Measurements from ENCODE around the gene SETD1A. TPM values are rescaled to one million over a fixed set of nuclear protein-coding genes. Genes with fewer than 3 reads are reported as not detected.

Gene SETD1A
- total RNA-seq: 10 to 100 TPM in 5 of 6 donors, 1 to 10 TPM in 1; 9.1 to 30.4 (median 17.0) TPM

DNA sequence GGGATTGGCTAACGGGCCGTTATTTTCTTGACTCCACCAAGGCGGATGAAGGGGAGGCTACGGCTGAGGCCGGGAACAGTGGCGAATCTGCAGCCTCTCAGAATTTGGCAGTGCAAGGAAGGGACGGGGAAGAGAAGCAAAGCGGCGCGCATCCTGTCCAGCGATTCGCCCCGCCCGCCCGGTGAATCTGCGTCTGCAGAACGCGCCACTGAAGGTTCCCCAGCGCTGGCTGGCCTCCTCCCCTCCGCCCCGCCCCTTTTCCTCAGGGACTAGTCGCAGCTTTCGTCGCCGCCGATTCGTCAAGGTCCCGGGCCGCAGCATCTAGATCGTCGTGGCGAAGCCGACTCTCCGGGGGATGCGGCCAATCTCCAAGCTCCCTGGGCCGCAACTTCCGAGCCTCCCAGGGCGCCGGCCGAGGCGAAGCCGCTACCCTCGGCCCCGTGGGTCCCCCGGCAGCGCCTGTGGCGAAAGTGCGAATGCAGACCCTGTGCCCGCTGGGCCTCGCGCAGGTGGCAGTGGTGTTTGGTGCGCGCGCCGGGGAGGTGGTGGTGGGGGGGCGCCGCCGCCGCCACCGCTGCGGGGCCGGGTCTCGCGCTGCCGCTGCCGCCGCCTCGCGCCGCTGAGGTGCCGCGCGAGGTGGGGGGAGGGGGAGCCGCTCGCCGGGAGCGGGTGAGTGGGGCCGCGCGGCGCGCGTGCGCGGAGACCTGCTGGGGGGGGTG, at the start of gene SETD1A:
TSS of gene SETD1A (plus strand) at position 299 of the 719 bp plus-strand sequence. CDS start 978 bp downstream, outside the sequence.
- Histone ChIP-seq H3K4me1 (peaks cover 13 to 41% (median 19%) of the 10 kb centered on the region in 4 donors), H3K4me3 (peak within 1 kb of the TSS; percentile 63 to 98 (median 95)), H3K36me3 (peaks cover 20 to 43% (median 30%) of the 10 kb centered on the region in 4 donors), H3K9me3 (no peaks in the 10 kb centered on the region), H3K27ac (peak within 1 kb of the TSS; percentile 95 to 98 (median 96)), H3K27me3 (no peaks in the 10 kb centered on the region)
- WGBS, 2 donors: 0% methylated on average over 6 to 39 of the region's 85 CpGs
- no peak for TF ChIP-seq EP300 (IDR thresholded peaks at IDR 0.05)
- peak in 4 of 6 experiments; percentile 5 to 43 (median 15) for TF ChIP-seq CTCF (IDR thresholded peaks at IDR 0.05)
- TF ChIP-seq POLR2A (IDR thresholded peaks at IDR 0.05): peak in 2 of 4 donors; percentile 37 to 69
- peak; percentile 61 to 70 for TF ChIP-seq POLR2AphosphoS5 (IDR thresholded peaks at IDR 0.05)
- peak; percentile 96 to 97 for DNase-seq
- peak; percentile 96 to 97 for ATAC-seq (ENCODE audit: low FRiP score in 2 of 2)

GRCh38 chr16:30910427-30911029, 47.0 kb upstream of the SETD1A start:
- Histone ChIP-seq H3K36me3 (no peaks in the 10 kb centered on the region), H3K27me3 (no peaks in the 10 kb centered on the region), H3K4me3 (no peak overlapping the region), H3K27ac (no peak overlapping the region), H3K9me3 (no peaks in the 10 kb centered on the region), H3K4me1 (no peaks in the 10 kb centered on the region)
- ATAC-seq (ENCODE audit: low FRiP score in 2 of 2): no peak
- TF ChIP-seq POLR2AphosphoS5 (IDR thresholded peaks at IDR 0.05) (no peak), EP300 (IDR thresholded peaks at IDR 0.05) (no peak)
- no peak for DNase-seq
- 72 to 73% methylated on average over 18 of the region's 18 CpGs for WGBS, 2 donors

GRCh38 chr16:30912794-30913412, 44.7 kb upstream of the SETD1A start:
- Histone ChIP-seq H3K9me3 (no peaks in the 10 kb centered on the region), H3K36me3 (no peaks in the 10 kb centered on the region), H3K27me3 (no peaks in the 10 kb centered on the region), H3K4me1 (no peaks in the 10 kb centered on the region), H3K27ac (no peak overlapping the region), H3K4me3 (no peak overlapping the region)
- WGBS, 2 donors: 77 to 92% methylated on average over 4 to 6 of the region's 6 CpGs
- TF ChIP-seq POLR2AphosphoS5 (IDR thresholded peaks at IDR 0.05) (no peak), CTCF (IDR thresholded peaks at IDR 0.05) (no peak), EP300 (IDR thresholded peaks at IDR 0.05) (no peak), POLR2A (IDR thresholded peaks at IDR 0.05) (no peak)
- DNase-seq (no peak), ATAC-seq (ENCODE audit: low FRiP score in 2 of 2) (no peak)

DNA sequence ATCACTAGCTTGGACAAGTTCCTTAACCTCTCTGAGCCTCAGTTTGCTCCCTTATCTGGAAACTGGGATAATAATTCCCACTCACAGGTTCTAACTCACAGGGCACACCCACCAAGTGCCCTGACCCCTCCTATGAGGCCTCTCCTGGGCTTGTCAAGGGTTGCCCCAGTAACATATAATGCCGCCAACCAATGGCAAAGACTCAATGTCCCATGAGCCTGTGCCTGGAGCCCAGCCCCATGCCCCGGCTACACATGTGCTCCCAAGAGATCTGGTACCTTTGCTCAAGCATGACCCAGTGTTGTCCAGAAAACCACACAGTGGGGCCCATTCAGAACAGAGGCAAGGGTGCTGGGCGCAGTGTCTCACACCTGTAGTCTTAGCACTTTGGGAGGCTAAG, 42.7 kb upstream of the SETD1A start:
- DNase-seq: no peak
- Histone ChIP-seq H3K27ac (no peak overlapping the region), H3K9me3 (no peaks in the 10 kb centered on the region), H3K36me3 (no peaks in the 10 kb centered on the region), H3K4me1 (no peaks in the 10 kb centered on the region), H3K27me3 (no peaks in the 10 kb centered on the region), H3K4me3 (no peak overlapping the region)
- ATAC-seq (ENCODE audit: low FRiP score in 2 of 2): no peak
- no peak for TF ChIP-seq EP300 (IDR thresholded peaks at IDR 0.05)
- TF ChIP-seq CTCF (IDR thresholded peaks at IDR 0.05): no peak
- no peak for TF ChIP-seq POLR2A (IDR thresholded peaks at IDR 0.05)
- TF ChIP-seq POLR2AphosphoS5 (IDR thresholded peaks at IDR 0.05): no peak
- 88 to 95% methylated on average over 2 to 3 of the region's 3 CpGs for WGBS, 2 donors

- Histone ChIP-seq H3K9me3 (no peaks in the 10 kb centered on the region), H3K4me1 (peaks cover 3 to 14% (median 5%) of the 10 kb centered on the region in 4 donors), H3K27ac (no peak overlapping the region), H3K4me3 (no peak overlapping the region), H3K36me3 (no peaks in the 10 kb centered on the region), H3K27me3 (no peaks in the 10 kb centered on the region)
- WGBS, 2 donors: 57 to 93% methylated on average over 1 of the region's 1 CpG
- TF ChIP-seq EP300 (IDR thresholded peaks at IDR 0.05) (no peak), POLR2AphosphoS5 (IDR thresholded peaks at IDR 0.05) (no peak), POLR2A (IDR thresholded peaks at IDR 0.05) (no peak), CTCF (IDR thresholded peaks at IDR 0.05) (no peak)
- ATAC-seq (ENCODE audit: low FRiP score in 2 of 2) (no peak), DNase-seq (no peak)
Measured at GRCh38 chr16:30918614-30919013, 38.9 kb upstream of the SETD1A start.

Data from upper lobe of left lung (tissue), 6 donors.